IPS-20b (cell line): ENCODE data around the gene ARRB2.

ENCODE experiments used
- H3K27ac ChIP-seq: one replicate; pipeline ENCODE4 v1.5.1; 2013; ENCODE audit warnings: low read length
- H3K27me3 ChIP-seq: 2 replicates; pipeline ENCODE4 v1.6.1; 2013; ENCODE audit warnings: mild to moderate bottlenecking, low read length, inconsistent platforms; ENCODE audit not compliant: insufficient read depth
- H3K36me3 ChIP-seq: 2 replicates; pipeline ENCODE4 v1.6.1; 2013; ENCODE audit warnings: low read depth, mild to moderate bottlenecking, inconsistent platforms, low read length, moderate library complexity; ENCODE audit not compliant: insufficient read depth
- H3K4me1 ChIP-seq: 2 replicates; pipeline ENCODE4 v1.6.1; 2013; ENCODE audit warnings: mild to moderate bottlenecking, control low read depth, inconsistent platforms, low read length, moderate library complexity; ENCODE audit not compliant: insufficient read depth
- H3K4me3 ChIP-seq: 2 replicates; pipeline ENCODE4 v1.5.1; 2013; ENCODE audit warnings: mild to moderate bottlenecking, low read length, inconsistent platforms
- H3K9ac ChIP-seq: 2 replicates; pipeline ENCODE4 v1.6.1; 2013; ENCODE audit warnings: low read depth, mild to moderate bottlenecking, inconsistent platforms, low read length, moderate library complexity
- H3K9me3 ChIP-seq: 2 replicates; pipeline ENCODE4 v1.6.1; 2013; ENCODE audit warnings: mild to moderate bottlenecking, low read depth, low read length, inconsistent platforms; ENCODE audit not compliant: insufficient read depth

Gene ARRB2

DNA sequence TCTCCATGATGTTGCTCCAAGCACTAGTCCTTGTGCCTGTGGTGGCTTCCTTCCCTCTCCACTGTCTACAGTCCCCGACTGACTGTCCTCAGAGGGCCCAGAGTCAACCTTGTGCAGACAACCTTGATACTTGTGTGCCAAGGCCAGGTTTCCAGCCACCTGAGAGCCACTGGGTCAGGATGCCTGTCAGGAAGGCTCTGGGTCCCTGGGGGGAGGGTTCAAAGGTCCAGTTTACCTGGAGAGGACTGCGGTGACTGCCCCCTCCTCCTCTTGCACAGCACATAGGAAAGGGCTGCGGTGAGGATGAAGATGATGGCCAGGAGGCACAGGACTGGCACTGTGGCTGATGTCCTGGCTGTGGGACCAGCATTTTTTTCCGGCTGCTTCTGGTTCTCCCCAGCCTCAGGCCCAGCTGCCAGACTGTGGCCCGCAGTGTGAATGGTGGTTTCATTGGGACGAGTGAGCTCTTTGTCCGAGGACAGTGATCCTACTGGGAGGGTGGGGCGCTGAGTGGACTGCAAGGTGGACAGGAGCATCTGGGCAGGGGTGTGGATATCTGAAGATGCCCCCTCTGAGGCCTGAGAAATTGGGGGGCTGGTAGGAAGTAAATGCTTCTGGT lies 24.5 kb downstream of the ARRB2 start:
- peaks cover 43% of the 10 kb centered on the region for H3K27me3 ChIP-seq
- H3K36me3 ChIP-seq = peaks cover 5% of the 10 kb centered on the region; the same call in 1 of the 2 replicates
- H3K27ac ChIP-seq = no peak overlapping the region
- H3K4me3 ChIP-seq = no peak overlapping the region
- H3K9me3 ChIP-seq = no peaks in the 10 kb centered on the region
- peaks cover 4% of the 10 kb centered on the region; the same call in 1 of the 2 replicates for H3K4me1 ChIP-seq
- H3K9ac ChIP-seq = no peak overlapping the region

- peaks cover 4% of the 10 kb centered on the region; the same call in 1 of the 2 replicates for H3K4me1 ChIP-seq
- H3K4me3 ChIP-seq = no peak overlapping the region
- H3K9me3 ChIP-seq = no peaks in the 10 kb centered on the region
- peaks cover 5% of the 10 kb centered on the region; the same call in 1 of the 2 replicates for H3K36me3 ChIP-seq
- H3K27me3 ChIP-seq = peaks cover 54% of the 10 kb centered on the region
- H3K9ac ChIP-seq = no peak overlapping the region
- no peak overlapping the region for H3K27ac ChIP-seq
Observed at GRCh38 chr17:4735876-4736651, 25.6 kb downstream of the ARRB2 start.

- H3K27me3 ChIP-seq = peaks cover 78% of the 10 kb centered on the region
- H3K4me3 ChIP-seq = peak overlapping the region; percentile 65
- peaks cover 4% of the 10 kb centered on the region; the same call in 1 of the 2 replicates for H3K4me1 ChIP-seq
- no peaks in the 10 kb centered on the region for H3K36me3 ChIP-seq
- H3K9ac ChIP-seq = no peak overlapping the region
- no peak overlapping the region for H3K27ac ChIP-seq
- no peaks in the 10 kb centered on the region for H3K9me3 ChIP-seq
Observed at GRCh38 chr17:4738136-4739121, 28.0 kb downstream of the ARRB2 start.

DNA sequence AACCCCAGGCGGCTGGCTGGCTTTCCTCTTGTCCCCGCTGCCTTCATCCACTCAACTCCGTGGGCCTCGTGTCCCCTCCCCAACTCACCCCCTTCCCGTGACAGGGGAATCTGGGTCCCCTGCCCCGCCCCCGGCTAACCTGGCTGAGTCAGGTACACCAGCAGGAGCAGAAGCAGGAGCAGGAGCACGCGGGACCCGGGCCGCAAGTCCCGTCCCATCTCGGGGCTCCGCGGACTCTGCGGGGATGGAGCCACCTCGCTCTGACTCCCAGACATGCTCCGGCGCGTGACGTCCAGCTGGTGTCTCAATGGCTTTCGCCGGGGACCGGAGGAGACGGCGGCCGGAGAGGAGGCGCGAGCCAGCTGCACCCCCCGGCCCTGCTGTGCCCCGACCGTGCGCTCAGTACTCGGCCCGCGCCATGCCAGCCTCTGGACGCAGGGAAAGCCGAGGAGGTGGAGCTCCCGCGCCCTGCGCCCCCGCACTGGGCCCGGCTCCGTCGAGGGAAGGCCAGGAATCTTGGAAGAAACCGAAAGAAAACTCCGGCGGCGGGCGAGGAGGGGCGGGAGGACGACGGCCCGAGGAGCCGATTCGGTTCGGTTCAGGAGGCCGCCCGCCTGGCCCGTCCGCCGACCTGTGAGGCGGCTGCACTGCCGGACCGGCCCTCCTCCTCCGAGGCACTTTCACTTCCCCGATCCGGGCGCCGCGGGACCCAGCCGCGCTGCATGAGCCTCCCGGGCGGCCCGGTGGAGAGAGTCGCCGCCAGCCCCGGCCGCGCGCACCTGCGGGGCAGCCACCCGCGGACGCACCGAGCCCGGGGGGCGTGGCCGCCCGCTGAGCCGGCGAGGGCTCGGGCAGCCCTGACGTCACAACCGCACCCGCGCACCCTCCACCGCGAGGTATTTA lies 28.9 kb downstream of the ARRB2 start, which contains the start of the genes CXCL16 and ZMYND15:
Gene CXCL16, minus strand, starts transcription at position 807 of the 903 bp plus-strand sequence. Its CDS starts 589 bp downstream, at position 218.
Gene ZMYND15, plus strand, starts transcription at position 712 of the 903 bp plus-strand sequence. CDS start 716 bp downstream, outside the sequence.
- Histone ChIP-seq H3K27me3 (peaks cover 87% of the 10 kb centered on the region), H3K36me3 (no peaks in the 10 kb centered on the region), H3K9ac (no peak within 1 kb of the TSS), H3K27ac (no peak within 1 kb of the TSS), H3K4me1 (peaks cover 4% of the 10 kb centered on the region; the same call in 1 of the 2 replicates), H3K4me3 (peak within 1 kb of the TSS; percentile 65), H3K9me3 (no peaks in the 10 kb centered on the region)

- Histone ChIP-seq H3K36me3 (no peaks in the 10 kb centered on the region), H3K9ac (no peak overlapping the region), H3K9me3 (no peaks in the 10 kb centered on the region), H3K27me3 (peaks cover 93% of the 10 kb centered on the region), H3K27ac (no peak overlapping the region), H3K4me3 (peak overlapping the region; percentile 65; the same call in 1 of the 2 replicates), H3K4me1 (peaks cover 4% of the 10 kb centered on the region; the same call in 1 of the 2 replicates)
Observed at GRCh38 chr17:4740025-4740351, 29.6 kb downstream of the ARRB2 start.

- Histone ChIP-seq H3K4me1 (peaks cover 4% of the 10 kb centered on the region; the same call in 1 of the 2 replicates), H3K4me3 (no peak overlapping the region), H3K36me3 (no peaks in the 10 kb centered on the region), H3K9me3 (no peaks in the 10 kb centered on the region), H3K27me3 (peaks cover 98% of the 10 kb centered on the region), H3K27ac (no peak overlapping the region), H3K9ac (no peak overlapping the region)
Observed at GRCh38 chr17:4740584-4740983, 30.2 kb downstream of the ARRB2 start.

GRCh38 chr17:4741544-4741943 lies 31.1 kb downstream of the ARRB2 start:
- no peak overlapping the region for H3K9ac ChIP-seq
- H3K4me3 ChIP-seq = no peak overlapping the region
- no peaks in the 10 kb centered on the region for H3K36me3 ChIP-seq
- no peaks in the 10 kb centered on the region for H3K9me3 ChIP-seq
- no peak overlapping the region for H3K27ac ChIP-seq
- peaks cover 93% of the 10 kb centered on the region for H3K27me3 ChIP-seq
- H3K4me1 ChIP-seq = peaks cover 4% of the 10 kb centered on the region; the same call in 1 of the 2 replicates

DNA sequence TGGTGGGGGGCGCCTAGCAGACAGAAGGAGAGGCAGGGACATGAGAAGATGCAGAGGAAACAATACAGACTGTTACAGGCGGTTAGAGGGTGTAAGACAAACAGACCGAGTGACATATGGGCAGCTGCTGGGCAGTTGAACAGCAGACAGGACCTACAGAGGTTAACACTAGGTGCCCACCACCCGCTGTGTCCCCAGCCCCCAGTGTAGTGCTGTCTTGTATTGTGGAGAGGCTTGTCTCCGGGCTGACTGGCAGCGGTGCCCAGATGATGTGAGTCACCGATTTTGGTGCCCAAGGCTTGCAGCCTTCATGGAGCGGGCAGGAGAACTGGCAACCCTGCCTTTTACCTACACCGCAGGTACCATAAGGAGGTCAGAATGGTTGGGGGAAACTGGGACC lies 31.7 kb downstream of the ARRB2 start:
- Histone ChIP-seq H3K4me1 (peaks cover 4% of the 10 kb centered on the region; the same call in 1 of the 2 replicates), H3K9ac (no peak overlapping the region), H3K36me3 (no peaks in the 10 kb centered on the region), H3K9me3 (no peaks in the 10 kb centered on the region), H3K4me3 (no peak overlapping the region), H3K27me3 (peaks cover 88% of the 10 kb centered on the region), H3K27ac (no peak overlapping the region)

- Histone ChIP-seq H3K4me1 (peaks cover 4% of the 10 kb centered on the region; the same call in 1 of the 2 replicates), H3K27me3 (peaks cover 83% of the 10 kb centered on the region), H3K27ac (no peak overlapping the region)
Observed at GRCh38 chr17:4742629-4743028, 32.2 kb downstream of the ARRB2 start.

GRCh38 chr17:4743216-4743615 lies 32.8 kb downstream of the ARRB2 start:
- Histone ChIP-seq H3K9me3 (no peaks in the 10 kb centered on the region), H3K27ac (no peak overlapping the region), H3K36me3 (no peaks in the 10 kb centered on the region), H3K9ac (no peak overlapping the region), H3K27me3 (peaks cover 77% of the 10 kb centered on the region), H3K4me3 (no peak overlapping the region), H3K4me1 (peaks cover 1% of the 10 kb centered on the region; the same call in 1 of the 2 replicates)

More at GRCh38 chr17:4742629-4743028, 32.2 kb downstream of the ARRB2 start:
- Histone ChIP-seq H3K36me3 (no peaks in the 10 kb centered on the region), H3K9ac (no peak overlapping the region), H3K9me3 (no peaks in the 10 kb centered on the region), H3K4me3 (no peak overlapping the region)
